HUES48 (cell line): Measurements from ENCODE around the gene DPP4.
"Not testable (repeated sequence)": the region's sequence is repeated elsewhere in the genome, so short reads cannot be mapped to it uniquely, and the experiment has no call there.

Experiments
- H3K27ac ChIP-seq: one replicate; pipeline ENCODE4 v1.7.0; 2013; ENCODE audit warnings: low read depth, low read length, inconsistent platforms
- H3K27me3 ChIP-seq: 2 replicates; pipeline ENCODE4 v1.6.1; 2013; ENCODE audit warnings: mild to moderate bottlenecking, low read length; ENCODE audit not compliant: control insufficient read depth, insufficient read depth
- H3K36me3 ChIP-seq: 2 replicates; pipeline ENCODE4 v1.6.1; 2013; ENCODE audit warnings: low read length; ENCODE audit not compliant: control insufficient read depth, insufficient read depth
- H3K4me1 ChIP-seq: 2 replicates; pipeline ENCODE4 v1.6.1; 2013; ENCODE audit warnings: mild to moderate bottlenecking, low read length; ENCODE audit not compliant: control insufficient read depth, insufficient read depth
- H3K4me3 ChIP-seq: 2 replicates; pipeline ENCODE4 v1.5.1; 2013; ENCODE audit warnings: mild to moderate bottlenecking, low read depth, low read length
- H3K9ac ChIP-seq: 2 replicates; pipeline ENCODE4 v1.6.1; 2013; ENCODE audit warnings: mild to moderate bottlenecking, low read depth, low read length, moderate library complexity
- H3K9me3 ChIP-seq: 2 replicates; pipeline ENCODE4 v1.6.1; 2013; ENCODE audit warnings: low read length; ENCODE audit not compliant: control insufficient read depth, insufficient read depth

The DPP4 gene

DNA sequence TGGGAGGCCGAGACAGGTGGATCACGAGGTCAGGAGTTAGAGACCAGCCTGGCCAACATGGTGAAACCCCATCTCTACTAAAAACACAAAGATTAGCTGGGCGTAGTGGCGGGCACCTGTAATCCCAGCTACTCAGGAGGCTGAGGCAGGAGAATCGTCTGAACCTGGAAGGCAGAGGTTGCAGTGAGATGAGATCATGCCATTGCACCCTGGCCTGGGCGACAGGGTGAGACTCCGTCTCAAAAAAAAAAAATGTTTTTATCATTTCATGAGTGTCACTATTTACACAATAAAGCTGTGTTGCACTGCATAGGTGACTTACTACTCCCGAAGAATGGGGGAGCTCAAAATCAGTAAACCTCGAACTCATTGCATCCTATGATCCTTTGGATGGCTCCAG is 120.6 kb downstream of the DPP4 start:
- H3K27ac ChIP-seq, H3K4me1 ChIP-seq, H3K9ac ChIP-seq, H3K36me3 ChIP-seq, H3K4me3 ChIP-seq, H3K27me3 ChIP-seq, H3K9me3 ChIP-seq: not testable (repeated sequence)

DNA sequence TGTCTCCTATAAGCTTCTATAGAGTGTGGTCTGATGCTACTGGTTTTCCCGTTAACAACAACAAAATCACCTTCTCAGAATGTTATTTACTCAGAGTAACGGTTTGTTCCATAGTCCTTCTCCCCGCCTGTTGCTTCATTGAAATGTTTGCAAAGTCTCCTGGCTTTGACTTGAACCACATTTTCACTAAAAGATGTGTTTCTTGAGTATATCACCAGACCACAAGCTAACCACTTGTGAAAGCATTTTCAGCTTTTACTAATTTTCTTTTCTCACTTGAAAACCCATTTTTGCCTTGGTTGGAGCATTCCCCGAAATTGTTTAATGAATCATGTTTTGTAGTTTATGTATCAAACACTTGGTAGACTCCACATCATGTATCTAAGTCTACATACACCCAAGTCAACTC is 121.2 kb downstream of the DPP4 start:
- Histone ChIP-seq H3K27me3 (no peaks in the 10 kb centered on the region), H3K27ac (no peak overlapping the region), H3K4me3 (no peak overlapping the region), H3K9ac (no peak overlapping the region), H3K9me3 (no peaks in the 10 kb centered on the region), H3K36me3 (no peaks in the 10 kb centered on the region), H3K4me1 (0 out of 2 replicates have a peak, but pooled peaks cover 3% of the 10 kb centered on the region)

DNA sequence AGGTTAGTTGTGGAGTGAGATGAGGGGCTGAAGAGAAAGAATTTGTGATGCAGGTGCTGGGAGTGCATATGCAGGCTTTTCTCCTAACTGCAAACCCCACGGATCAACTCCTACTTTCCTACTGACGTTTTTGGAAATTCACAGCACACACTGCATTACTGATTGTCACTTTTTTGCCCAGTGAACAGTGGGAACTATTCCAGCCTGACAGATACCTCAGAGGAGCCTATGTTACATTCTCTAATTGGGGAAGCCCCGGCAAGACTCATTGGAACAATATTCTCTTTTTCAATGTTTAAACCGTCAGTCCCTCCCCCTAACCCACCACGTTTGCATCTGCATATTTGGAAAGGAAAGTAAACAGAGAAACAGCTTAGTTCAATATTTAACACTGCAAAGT is 126.2 kb downstream of the DPP4 start:
- no peak overlapping the region for H3K9ac ChIP-seq
- no peaks in the 10 kb centered on the region for H3K27me3 ChIP-seq
- H3K4me3 ChIP-seq: no peak overlapping the region
- 0 out of 2 replicates have a peak, but pooled peaks cover 6% of the 10 kb centered on the region for H3K4me1 ChIP-seq
- H3K27ac ChIP-seq: no peak overlapping the region
- no peaks in the 10 kb centered on the region for H3K9me3 ChIP-seq
- no peaks in the 10 kb centered on the region for H3K36me3 ChIP-seq

DNA sequence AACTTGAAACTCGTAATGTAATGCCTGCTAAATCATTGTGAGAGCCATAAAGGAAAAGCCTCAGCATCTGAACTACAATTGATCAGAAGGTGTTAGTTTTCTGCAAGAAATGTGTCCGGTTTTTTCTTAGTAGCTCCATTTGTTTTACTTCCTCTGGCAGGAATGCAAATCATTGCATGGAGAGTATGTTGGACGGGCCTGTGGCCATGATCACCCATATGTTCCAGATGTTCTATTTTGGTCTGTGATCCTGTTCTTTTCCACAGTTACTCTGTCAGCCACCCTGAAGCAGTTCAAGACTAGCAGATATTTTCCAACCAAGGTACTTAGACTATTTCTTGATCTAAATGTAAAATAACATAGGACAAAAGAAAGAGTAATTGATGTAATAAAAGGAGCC is 126.6 kb downstream of the DPP4 start:
- H3K27ac ChIP-seq: no peak overlapping the region

DNA sequence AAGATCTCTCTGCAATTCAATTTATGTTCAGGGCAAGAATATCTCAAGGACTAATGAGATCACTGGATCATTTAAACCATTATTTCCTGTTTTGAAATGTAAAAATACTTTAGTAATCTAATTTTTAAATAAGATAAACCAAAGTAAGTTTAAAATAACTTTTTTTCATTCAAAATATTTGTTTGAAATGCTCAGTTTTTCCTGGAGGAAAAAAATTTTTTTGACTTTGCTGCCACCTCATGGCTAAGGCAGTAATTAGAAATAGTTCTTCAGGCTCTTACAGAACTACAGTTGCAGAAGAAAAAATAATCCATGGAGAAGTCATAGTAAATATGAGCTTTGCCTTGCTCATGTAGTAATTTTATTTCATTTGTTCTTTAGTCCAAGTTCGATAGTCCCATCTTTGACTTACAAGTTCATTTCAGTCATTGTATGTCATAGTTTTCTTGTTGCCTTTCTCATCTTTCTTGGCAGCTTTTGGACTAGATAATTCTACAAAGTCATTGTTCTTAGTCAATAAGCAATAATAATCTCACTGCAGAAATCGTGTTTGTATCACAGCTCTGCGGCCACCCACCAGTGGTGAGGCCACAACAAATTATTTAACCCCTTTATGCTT is 127.4 kb downstream of the DPP4 start:
- H3K27me3 ChIP-seq: no peaks in the 10 kb centered on the region
- no peak overlapping the region for H3K27ac ChIP-seq
- 0 out of 2 replicates have a peak, but pooled peaks cover 6% of the 10 kb centered on the region for H3K4me1 ChIP-seq
- H3K4me3 ChIP-seq: no peak overlapping the region
- no peak overlapping the region for H3K9ac ChIP-seq
- no peaks in the 10 kb centered on the region for H3K9me3 ChIP-seq
- H3K36me3 ChIP-seq: no peaks in the 10 kb centered on the region

More for the DNA sequence above, 126.6 kb downstream of the DPP4 start:
- no peaks in the 10 kb centered on the region for H3K9me3 ChIP-seq
- no peak overlapping the region for H3K4me3 ChIP-seq
- H3K4me1 ChIP-seq: 0 out of 2 replicates have a peak, but pooled peaks cover 6% of the 10 kb centered on the region
- no peaks in the 10 kb centered on the region for H3K36me3 ChIP-seq
- no peaks in the 10 kb centered on the region for H3K27me3 ChIP-seq
- no peak overlapping the region for H3K9ac ChIP-seq

DNA sequence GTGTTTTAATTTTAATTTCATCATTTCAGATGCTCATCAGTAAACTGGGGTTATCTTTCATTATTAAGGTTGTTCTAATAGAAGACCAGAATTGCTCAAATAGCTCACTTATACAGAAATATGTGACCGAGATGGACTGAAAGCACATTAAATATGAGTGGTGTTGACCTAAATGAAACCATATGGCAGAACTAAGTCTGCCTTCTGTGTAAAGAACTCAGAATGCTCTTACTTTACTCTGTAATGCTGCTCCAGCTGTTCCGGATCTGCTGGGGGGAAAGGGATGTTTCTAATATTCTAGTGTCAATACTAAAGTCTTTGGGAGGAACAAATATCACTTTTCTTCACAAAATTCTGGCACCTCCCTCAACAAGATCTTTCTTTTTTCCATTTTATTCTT is 131.0 kb downstream of the DPP4 start:
- Histone ChIP-seq H3K9me3 (no peaks in the 10 kb centered on the region), H3K9ac (no peak overlapping the region), H3K27ac (no peak overlapping the region), H3K4me1 (0 out of 2 replicates have a peak, but pooled peaks cover 5% of the 10 kb centered on the region), H3K4me3 (no peak overlapping the region), H3K36me3 (no peaks in the 10 kb centered on the region), H3K27me3 (no peaks in the 10 kb centered on the region)
